Raji (cell line): Measurements from ENCODE around the gene MDP1.

ENCODE experiments used
- POLR2A ChIP-seq: IDR thresholded peaks from 2 replicates; pipeline ENCODE4 v1.6.1; 2011; ENCODE audit warnings: low read depth, low read length, control low read depth; ENCODE audit not compliant: insufficient read depth

The MDP1 gene

GRCh38 chr14:24224618-24225071, 8.8 kb upstream of the MDP1 start:
- TF ChIP-seq POLR2A = no peak

GRCh38 chr14:24219521-24219920, 3.7 kb upstream of the MDP1 start:
- no peak for TF ChIP-seq POLR2A

- TF ChIP-seq POLR2A = no peak
Observed at GRCh38 chr14:24219080-24219479, 3.2 kb upstream of the MDP1 start.

GRCh38 chr14:24216345-24216699, 456 bp upstream of the MDP1 start:
- TF ChIP-seq POLR2A = no peak

- no peak for TF ChIP-seq POLR2A
Observed at GRCh38 chr14:24213866-24214662, 1.8 kb downstream of the MDP1 start.

GRCh38 chr14:24212924-24213865, 2.7 kb downstream of the MDP1 start, which contains the start of gene CHMP4A:
Gene CHMP4A, minus strand, starts transcription at chr14:24213488. Its CDS starts 49 bp downstream, at chr14:24213439.
- TF ChIP-seq POLR2A = peak; percentile 97

- TF ChIP-seq POLR2A = no peak
Observed at GRCh38 chr14:24211311-24211710, 4.6 kb downstream of the MDP1 start.

- TF ChIP-seq POLR2A = no peak
Observed at GRCh38 chr14:24207625-24208024, 8.2 kb downstream of the MDP1 start.

GRCh38 chr14:24207104-24207551, 8.7 kb downstream of the MDP1 start:
- no peak for TF ChIP-seq POLR2A

- TF ChIP-seq POLR2A = no peak
Observed at GRCh38 chr14:24206260-24207103, 9.4 kb downstream of the MDP1 start.

- no peak for TF ChIP-seq POLR2A
Observed at GRCh38 chr14:24204163-24205146, 11.4 kb downstream of the MDP1 start.

- TF ChIP-seq POLR2A = no peak
Observed at GRCh38 chr14:24198814-24199524, 16.9 kb downstream of the MDP1 start.

- 0 out of 2 replicates have a peak, but pooled peaks have one; percentile 8 for TF ChIP-seq POLR2A
Observed at GRCh38 chr14:24197056-24197450, 18.8 kb downstream of the MDP1 start.
